DND-41 (cell line): ENCODE data around the gene KLF6.

Experiments used
- CTCF ChIP-seq: IDR thresholded peaks from 2 replicates; pipeline ENCODE4 v1.5.1; 2012; ENCODE audit warnings: borderline replicate concordance, low read length, moderate library complexity, mild to moderate bottlenecking; ENCODE audit not compliant: poor library complexity, severe bottlenecking; ENCODE audit errors: extremely low read depth
- EZH2 ChIP-seq: IDR thresholded peaks from 3 replicates; pipeline ENCODE4 v1.6.1; 2012; ENCODE audit warnings: borderline replicate concordance, low read depth, mild to moderate bottlenecking, moderate library complexity, low read length, inconsistent platforms; ENCODE audit not compliant: severe bottlenecking

- TF ChIP-seq CTCF (no peak), EZH2 (no peak)
These were observed 4.1 kb downstream of the KLF6 start for GRCh38 chr10:3780771-3781467.
